VCaP (cell line): ENCODE results near the gene ZNF277.

ENCODE experiments used
- H3K27ac ChIP-seq: fragments of 450-650 bp; 2 replicates; pipeline ENCODE4 v1.5.1; 2017
- CTCF ChIP-seq: fragments of 450-650 bp; conservative IDR thresholded peaks from 2 replicates; pipeline ENCODE4 v1.5.1; 2017; ENCODE audit warnings: mild to moderate bottlenecking, moderate library complexity

ZNF277 gene

GRCh38 chr7:112357136-112357535 lies 150.6 kb downstream of the ZNF277 start:
- TF ChIP-seq CTCF, result no peak
- H3K27ac ChIP-seq, result no peak overlapping the region

GRCh38 chr7:112358513-112358912 lies 152.0 kb downstream of the ZNF277 start:
- TF ChIP-seq CTCF, result no peak
- no peak overlapping the region for H3K27ac ChIP-seq

GRCh38 chr7:112359086-112359485 lies 152.6 kb downstream of the ZNF277 start:
- H3K27ac ChIP-seq, result no peak overlapping the region
- no peak for TF ChIP-seq CTCF

GRCh38 chr7:112360681-112361080 lies 154.2 kb downstream of the ZNF277 start:
- no peak for TF ChIP-seq CTCF
- H3K27ac ChIP-seq, result peak overlapping the region; percentile 55; the same call in 1 of the 2 replicates

- no peak for TF ChIP-seq CTCF
- H3K27ac ChIP-seq, result peak overlapping the region; percentile 55
These were observed 154.7 kb downstream of the ZNF277 start for GRCh38 chr7:112361154-112361553.

- TF ChIP-seq CTCF, result no peak
- H3K27ac ChIP-seq, result no peak overlapping the region
These were observed 155.7 kb downstream of the ZNF277 start for GRCh38 chr7:112362053-112362650.

GRCh38 chr7:112362731-112363131 lies 156.2 kb downstream of the ZNF277 start:
- no peak for TF ChIP-seq CTCF
- no peak overlapping the region for H3K27ac ChIP-seq
